KG1 (cell line): Measurements from ENCODE around the gene DHX58.

ENCODE experiments used
- DNase-seq: peaks from one replicate; lab custom pipeline; 2025; lab: John Stamatoyannopoulos, UW

Gene DHX58

GRCh38 chr17:42052346-42052877, 60.1 kb downstream of the DHX58 start:
- no peak for DNase-seq

- DNase-seq: no peak
Observed at GRCh38 chr17:42051645-42052044, 60.9 kb downstream of the DHX58 start.
